ENCODE results near the gene EPHB4. TPM values are rescaled to one million over a fixed set of nuclear protein-coding genes. Genes with fewer than 3 reads are reported as not detected.
A peak's percentile ranks its signal among the peaks of the same experiment; 100 is the strongest.

EPHB4 gene
- total RNA-seq, 1 experiment from 2014 or later: 135 TPM

DNA sequence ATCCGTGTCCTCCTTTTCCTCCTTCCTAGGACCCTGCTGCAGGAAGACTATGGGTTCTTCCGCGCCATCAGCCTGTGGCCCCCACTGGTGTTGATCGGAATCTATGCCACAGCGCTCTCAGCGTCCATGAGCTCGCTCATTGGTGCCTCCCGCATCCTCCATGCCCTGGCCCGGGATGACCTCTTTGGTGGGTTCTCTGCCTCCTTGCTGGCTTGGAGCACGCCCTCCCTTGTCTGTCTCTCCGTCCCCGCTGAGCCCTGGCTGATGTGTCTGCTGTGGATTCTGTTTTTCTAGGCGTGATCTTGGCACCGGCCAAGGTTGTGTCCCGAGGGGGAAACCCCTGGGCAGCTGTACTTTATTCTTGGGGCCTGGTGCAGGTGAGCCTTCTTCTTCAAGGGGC is 32.5 kb upstream of the EPHB4 start:
- TF ChIP-seq, protein P1, sequence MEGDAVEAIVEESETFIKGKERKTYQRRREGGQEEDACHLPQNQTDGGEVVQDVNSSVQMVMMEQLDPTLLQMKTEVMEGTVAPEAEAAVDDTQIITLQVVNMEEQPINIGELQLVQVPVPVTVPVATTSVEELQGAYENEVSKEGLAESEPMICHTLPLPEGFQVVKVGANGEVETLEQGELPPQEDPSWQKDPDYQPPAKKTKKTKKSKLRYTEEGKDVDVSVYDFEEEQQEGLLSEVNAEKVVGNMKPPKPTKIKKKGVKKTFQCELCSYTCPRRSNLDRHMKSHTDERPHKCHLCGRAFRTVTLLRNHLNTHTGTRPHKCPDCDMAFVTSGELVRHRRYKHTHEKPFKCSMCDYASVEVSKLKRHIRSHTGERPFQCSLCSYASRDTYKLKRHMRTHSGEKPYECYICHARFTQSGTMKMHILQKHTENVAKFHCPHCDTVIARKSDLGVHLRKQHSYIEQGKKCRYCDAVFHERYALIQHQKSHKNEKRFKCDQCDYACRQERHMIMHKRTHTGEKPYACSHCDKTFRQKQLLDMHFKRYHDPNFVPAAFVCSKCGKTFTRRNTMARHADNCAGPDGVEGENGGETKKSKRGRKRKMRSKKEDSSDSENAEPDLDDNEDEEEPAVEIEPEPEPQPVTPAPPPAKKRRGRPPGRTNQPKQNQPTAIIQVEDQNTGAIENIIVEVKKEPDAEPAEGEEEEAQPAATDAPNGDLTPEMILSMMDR (conservative IDR thresholded peaks at IDR 0.05): no peak
- no peaks in the 10 kb centered on the region for H3K27me3 ChIP-seq (ENCODE audit: insufficient read depth, low read length)
- H3K27ac ChIP-seq (ENCODE audit: insufficient read length, low read depth, low read length): no peak overlapping the region
- no peaks in the 10 kb centered on the region for H3K27me3 Mint-ChIP-seq (ENCODE audit: low read depth)
- H3K9ac ChIP-seq (ENCODE audit: extremely low read depth, insufficient read length, low read length): no peak overlapping the region
- H3K9me3 Mint-ChIP-seq: no peaks in the 10 kb centered on the region; a peak in 1 of 5 replicates
- H3K56ac ChIP-seq (ENCODE audit: insufficient read length, low read depth, low read length): no peak overlapping the region
- no peak overlapping the region for H3K4ac ChIP-seq (ENCODE audit: low read depth, low read length)
- no peak overlapping the region for H4K8ac ChIP-seq (replicated peaks; ENCODE audit: insufficient read length, low read depth, low read length)
- no peak overlapping the region for H3K4me2 ChIP-seq (ENCODE audit: insufficient read depth, insufficient read length, low read length)
- H2BK12ac ChIP-seq (ENCODE audit: insufficient read length, low read depth, low read length): no peak overlapping the region
- no peak overlapping the region for H4K91ac ChIP-seq (ENCODE audit: insufficient read length, low read depth, low read length)
- H3K18ac ChIP-seq (ENCODE audit: insufficient read length, low read depth, low read length): no peak overlapping the region
- no peaks in the 10 kb centered on the region for H4K20me1 ChIP-seq (ENCODE audit: control insufficient read depth, insufficient read depth, insufficient read length)
- H2BK20ac ChIP-seq (ENCODE audit: low read depth, low read length, poor library complexity, severe bottlenecking): no peak overlapping the region
- no peaks in the 10 kb centered on the region; a peak in 1 of 4 replicates for H3K4me1 Mint-ChIP-seq
- H3K36me3 Mint-ChIP-seq (ENCODE audit: insufficient read depth in 1 of 3, low read depth in 3 of 3): peaks cover 23 to 56% (median 47%) of the 10 kb centered on the region in 3 experiments; a peak in 6 of 7 replicates
- no peaks in the 10 kb centered on the region for H3K79me1 ChIP-seq (ENCODE audit: insufficient read depth, low read depth, low read length, poor library complexity, severe bottlenecking)
- no peaks in the 10 kb centered on the region for H3K4me1 ChIP-seq (ENCODE audit: insufficient read depth, low read length)
- 0 out of 5 replicates have a peak overlapping the region, but pooled peaks of 1 of the 2 experiments have one; percentile 6 for H3K4me3 Mint-ChIP-seq
- no peak overlapping the region for H2AFZ ChIP-seq (ENCODE audit: low read length)
- no peaks in the 10 kb centered on the region for H3K23me2 ChIP-seq (ENCODE audit: insufficient read length, low read depth, low read length, poor library complexity, severe bottlenecking)
- no peak overlapping the region for H2AK5ac ChIP-seq (ENCODE audit: insufficient read length, low read length)
- no peak overlapping the region for H3K14ac ChIP-seq (ENCODE audit: insufficient read depth, low read length)
- DNase-seq: no peak
- peak overlapping the region in 2 of 3 experiments; percentile 72 to 89; a peak in 3 of 7 replicates for H3K27ac Mint-ChIP-seq
- no peak overlapping the region for H2BK5ac ChIP-seq (ENCODE audit: insufficient read length, low read length)
- no peak overlapping the region for H3K23ac ChIP-seq (ENCODE audit: insufficient read length, low read depth, low read length)
- H3K79me2 ChIP-seq (ENCODE audit: insufficient read depth, low read length): peaks cover 2% of the 10 kb centered on the region; the same call in 1 of the 2 replicates
- no peak overlapping the region for H4K5ac ChIP-seq (ENCODE audit: insufficient read length, low read depth, low read length)
- no CpG with 5 or more reads among the region's 15 CpGs for WGBS (ENCODE audit: extremely low coverage, insufficient read length, low lambda C conversion rate)
- H3K9me3 ChIP-seq (ENCODE audit: control insufficient read depth, low read depth, low read length): no peaks in the 10 kb centered on the region
- H3T11ph ChIP-seq (ENCODE audit: low read length): no peak overlapping the region
- H2BK15ac ChIP-seq (ENCODE audit: low read depth, low read length): no peak overlapping the region
- no peak overlapping the region for H2BK120ac ChIP-seq (ENCODE audit: low read depth, low read length, poor library complexity, severe bottlenecking)
